ENCODE measurements around the gene BUB3.

Gene BUB3

DNA sequence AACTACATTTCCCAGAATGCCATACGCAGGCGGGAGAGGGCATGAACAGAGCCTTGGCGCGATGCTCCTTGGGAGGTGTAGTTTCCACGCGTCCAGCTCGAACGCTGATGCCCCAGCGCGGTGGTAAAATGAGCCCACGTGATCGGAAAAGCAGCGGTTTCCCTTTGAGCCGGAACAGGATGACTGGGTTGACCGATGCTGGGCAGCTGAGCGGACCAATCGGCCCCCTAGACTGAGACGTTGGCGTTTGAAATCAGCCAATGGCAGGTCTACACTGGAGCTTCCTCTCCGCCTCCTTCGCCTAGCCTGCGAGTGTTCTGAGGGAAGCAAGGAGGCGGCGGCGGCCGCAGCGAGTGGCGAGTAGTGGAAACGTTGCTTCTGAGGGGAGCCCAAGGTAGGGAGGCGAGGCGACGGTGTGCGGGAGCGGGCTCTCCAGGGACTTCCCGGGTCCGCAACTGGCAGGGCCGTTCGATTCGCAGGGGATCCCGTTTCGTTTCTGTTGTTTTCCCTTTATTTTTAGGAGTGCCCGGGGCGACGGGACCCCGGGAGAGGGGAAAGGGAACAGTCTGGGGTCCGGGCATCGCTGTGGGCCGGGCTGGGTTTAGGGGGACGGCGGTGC, at the start of gene BUB3:
TSS of gene BUB3 (plus strand) at position 311 of the 619 bp plus-strand sequence. CDS start 516 bp downstream, outside the sequence.
- DNase-seq (ENCODE audit: low read depth) = peak; percentile 90

DNA sequence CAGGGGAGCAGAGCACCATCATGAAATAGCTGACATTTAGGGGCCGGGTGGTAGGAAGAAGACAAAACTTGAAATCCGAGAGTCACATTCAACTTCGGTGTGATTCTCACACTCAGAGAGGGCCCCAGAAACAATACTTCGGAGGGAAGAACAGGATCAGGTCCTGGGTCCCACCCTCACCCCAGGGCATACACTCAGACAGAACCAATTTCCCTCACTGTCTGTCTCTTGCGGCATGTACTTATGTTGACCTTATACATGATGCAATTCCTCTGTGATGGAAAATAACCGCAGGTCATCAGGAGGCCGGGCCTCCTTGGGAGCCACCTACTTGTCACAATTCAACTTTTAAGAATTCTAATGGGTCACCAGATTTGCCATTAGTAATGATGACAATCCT, 44.7 kb upstream of the BUB3 start:
- no peak for DNase-seq (ENCODE audit: low read depth)

- no peak for DNase-seq (ENCODE audit: low read depth)
Measured at GRCh38 chr10:123117644-123118417, 36.4 kb upstream of the BUB3 start.

DNA sequence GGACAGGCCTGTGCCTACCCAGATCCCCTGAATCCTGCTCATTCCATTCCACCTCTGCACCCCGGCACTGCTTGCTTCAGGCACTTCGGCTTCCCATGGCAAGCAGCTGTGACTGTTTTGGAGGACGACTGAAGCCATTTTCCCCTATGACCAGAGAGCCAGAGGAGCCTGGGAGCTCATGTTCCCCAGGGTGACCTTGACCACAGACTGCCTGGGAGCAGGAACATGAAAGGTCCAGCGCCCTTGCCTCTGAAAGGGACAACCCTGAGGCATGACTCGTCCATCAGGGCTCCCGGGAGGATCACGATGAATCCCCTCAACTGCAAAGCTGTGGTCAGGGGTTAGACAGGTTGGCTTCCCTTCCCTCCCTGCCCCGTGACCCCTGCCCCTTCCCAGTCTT, 35.1 kb upstream of the BUB3 start:
- DNase-seq (ENCODE audit: low read depth) = no peak

DNA sequence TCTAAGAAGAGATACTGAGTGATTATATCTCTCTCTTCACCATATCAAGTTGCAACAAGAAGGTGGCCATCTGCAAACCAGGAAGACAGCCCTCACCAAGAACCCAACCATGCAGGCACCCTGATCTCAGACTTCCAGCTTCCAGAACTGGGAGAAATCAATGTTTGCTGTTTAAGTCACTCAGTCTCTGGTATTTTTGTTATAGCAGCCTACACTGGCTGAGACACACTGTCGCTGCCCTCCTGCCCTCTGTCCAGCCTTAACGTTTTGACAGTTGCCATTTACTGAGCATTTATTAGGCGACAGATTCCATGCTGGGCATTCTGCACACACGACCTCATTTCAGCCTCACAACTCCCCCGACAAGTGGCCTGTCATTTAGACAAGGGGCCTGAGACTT, 28.0 kb upstream of the BUB3 start:
- DNase-seq (ENCODE audit: low read depth) = no peak

- DNase-seq (ENCODE audit: low read depth) = no peak
Measured at GRCh38 chr10:123129618-123130271, 24.5 kb upstream of the BUB3 start.

DNA sequence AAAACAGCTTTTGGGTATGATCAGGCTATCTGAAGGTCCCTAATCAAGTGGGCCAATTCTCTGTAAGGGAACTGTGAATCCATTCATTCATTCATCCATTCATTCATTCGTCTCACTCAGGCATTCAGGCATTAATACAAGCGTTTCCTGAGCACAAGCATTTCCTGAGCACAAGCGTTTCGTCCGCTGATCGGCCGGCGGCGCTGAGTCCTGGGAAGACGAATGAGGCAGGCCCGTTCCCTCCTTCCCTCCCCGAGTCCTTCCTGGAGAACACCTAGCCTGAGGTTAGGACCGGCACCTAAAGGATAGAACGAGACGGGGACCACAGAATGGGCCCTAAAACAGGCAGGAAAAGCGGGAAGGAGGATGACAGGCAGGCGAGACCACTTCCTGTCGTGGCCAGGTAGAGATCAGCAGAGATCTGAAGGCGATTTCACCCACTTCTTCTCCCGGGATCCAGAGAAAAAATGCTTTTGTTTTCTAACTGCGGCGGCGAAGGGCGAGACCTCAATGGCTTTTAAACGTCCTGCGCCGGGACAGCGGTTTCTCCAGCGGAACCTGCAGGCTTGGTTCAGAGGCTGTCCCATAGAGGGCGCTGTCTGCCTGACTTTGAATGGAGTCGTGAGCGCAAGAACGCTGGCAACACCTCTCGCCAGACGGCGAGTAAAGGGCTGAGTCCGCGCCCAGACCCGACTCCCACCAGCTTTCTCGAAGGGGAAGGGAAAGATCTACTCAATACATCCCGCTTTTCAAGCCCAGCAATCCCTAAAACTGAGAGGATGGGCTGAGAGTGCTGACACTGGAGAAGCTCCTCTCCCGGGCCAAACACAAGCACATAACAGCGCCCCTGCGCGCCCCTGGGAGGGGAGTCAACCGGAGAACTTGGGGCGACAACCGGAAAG, 21.4 kb upstream of the BUB3 start:
- peak; percentile 78 for DNase-seq (ENCODE audit: low read depth)

- no peak for DNase-seq (ENCODE audit: low read depth)
Measured at GRCh38 chr10:123133541-123134342, 20.5 kb upstream of the BUB3 start.

DNA sequence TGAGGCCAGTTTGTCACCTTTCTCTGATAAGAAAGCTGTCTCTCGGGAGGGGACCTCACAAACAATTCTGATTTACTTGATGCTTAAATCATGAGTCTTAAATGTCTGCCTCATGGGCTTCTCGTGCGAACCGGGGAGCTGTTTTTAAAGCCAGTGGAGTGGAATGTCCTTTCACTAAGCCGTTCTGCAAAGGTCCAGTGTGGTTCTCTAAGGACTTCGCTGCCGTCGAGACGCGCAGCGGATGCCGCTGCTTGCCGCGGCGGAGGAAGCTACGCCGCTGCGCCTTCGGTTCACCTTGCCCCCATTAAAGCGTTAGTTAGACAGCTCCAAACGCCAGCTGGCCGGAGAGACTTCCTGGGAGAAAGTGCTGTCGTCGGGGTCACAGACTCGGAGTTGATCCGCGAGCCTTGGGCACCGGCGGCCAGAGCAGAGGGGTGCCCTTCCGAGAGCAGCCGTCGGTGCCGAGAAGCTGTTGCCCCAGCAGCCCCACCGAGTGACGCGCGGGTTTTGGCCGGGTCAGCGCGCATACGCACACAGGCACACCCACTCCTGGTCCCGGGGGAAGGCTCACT, 19.8 kb upstream of the BUB3 start:
- no peak for DNase-seq (ENCODE audit: low read depth)

DNA sequence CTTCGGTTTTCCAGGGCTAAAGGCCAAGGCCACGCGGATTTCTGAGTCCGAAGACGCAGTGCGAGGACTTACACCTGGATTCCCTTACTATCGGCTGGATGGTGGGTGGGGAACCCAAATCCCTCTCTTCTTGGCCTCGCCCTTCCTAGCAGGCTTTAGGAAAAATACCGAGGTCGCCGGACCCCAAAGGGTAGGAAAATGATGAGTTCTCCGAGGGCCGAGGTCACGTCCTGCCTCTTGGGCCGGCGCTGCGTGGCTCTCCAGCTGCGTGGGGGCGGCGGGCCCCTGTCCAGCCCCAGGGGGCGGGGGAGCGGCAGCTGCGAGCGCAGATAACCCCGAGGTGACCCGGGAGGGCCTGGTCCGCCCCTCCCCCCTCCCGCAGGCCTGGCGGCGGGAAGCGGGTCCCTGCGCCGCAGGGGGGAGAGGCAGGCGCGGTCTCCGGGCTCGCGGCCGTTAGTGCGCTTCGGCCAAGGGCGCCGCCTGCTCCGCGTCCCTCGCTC, 19.2 kb upstream of the BUB3 start:
- no peak for DNase-seq (ENCODE audit: low read depth)

GRCh38 chr10:123135415-123136141, 18.6 kb upstream of the BUB3 start, which contains the start of gene HMX3:
Gene HMX3 (plus strand): TSS chr10:123135970. CDS start chr10:123136051, 81 bp downstream.
- DNase-seq (ENCODE audit: low read depth) = no peak

DNA sequence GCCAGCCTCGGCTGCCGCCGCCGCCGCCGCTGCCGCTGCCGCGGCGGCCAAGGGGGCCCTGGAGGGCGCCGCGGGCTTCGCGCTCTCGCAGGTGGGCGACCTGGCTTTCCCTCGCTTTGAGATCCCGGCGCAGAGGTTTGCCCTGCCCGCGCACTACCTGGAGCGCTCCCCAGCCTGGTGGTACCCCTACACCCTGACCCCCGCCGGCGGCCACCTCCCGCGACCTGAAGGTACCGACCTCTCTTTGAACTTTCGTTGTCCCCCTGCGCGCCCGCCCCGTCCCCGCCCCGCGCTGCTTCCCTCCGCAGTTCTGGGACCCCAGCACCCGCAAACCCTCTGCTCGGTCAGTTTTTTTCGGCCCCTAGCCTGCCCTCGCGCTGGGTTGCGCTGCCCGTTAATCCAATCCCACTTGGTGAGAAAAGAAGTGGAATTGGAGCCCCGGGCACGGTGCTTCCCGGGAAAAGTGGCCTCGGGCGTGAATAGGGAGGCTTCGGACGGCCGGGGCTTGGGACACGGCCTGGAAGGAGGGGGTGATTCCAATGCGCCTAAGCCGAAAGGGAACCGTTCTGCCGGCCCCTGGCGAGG, 17.9 kb upstream of the BUB3 start:
- DNase-seq (ENCODE audit: low read depth) = no peak

- DNase-seq (ENCODE audit: low read depth) = no peak
Measured at GRCh38 chr10:123136806-123137642, 17.2 kb upstream of the BUB3 start.

DNA sequence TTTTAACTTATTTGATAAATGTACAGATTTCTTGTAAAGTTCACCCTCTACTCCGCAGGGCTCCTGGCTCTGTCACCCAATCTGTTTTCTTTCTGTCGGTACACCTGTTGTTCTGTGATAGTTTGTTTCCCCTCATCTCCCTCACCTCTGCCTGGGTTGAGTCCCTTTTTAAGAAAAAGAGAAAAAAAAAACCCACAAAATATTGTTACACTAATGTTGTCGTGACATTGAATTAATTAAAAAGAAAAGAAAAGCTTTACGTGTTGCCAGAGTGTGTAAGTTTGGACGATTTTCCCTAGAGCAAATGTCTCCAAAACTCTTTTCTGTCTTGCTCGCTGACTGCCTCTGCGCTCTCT, 15.1 kb upstream of the BUB3 start:
- no peak for DNase-seq (ENCODE audit: low read depth)

DNA sequence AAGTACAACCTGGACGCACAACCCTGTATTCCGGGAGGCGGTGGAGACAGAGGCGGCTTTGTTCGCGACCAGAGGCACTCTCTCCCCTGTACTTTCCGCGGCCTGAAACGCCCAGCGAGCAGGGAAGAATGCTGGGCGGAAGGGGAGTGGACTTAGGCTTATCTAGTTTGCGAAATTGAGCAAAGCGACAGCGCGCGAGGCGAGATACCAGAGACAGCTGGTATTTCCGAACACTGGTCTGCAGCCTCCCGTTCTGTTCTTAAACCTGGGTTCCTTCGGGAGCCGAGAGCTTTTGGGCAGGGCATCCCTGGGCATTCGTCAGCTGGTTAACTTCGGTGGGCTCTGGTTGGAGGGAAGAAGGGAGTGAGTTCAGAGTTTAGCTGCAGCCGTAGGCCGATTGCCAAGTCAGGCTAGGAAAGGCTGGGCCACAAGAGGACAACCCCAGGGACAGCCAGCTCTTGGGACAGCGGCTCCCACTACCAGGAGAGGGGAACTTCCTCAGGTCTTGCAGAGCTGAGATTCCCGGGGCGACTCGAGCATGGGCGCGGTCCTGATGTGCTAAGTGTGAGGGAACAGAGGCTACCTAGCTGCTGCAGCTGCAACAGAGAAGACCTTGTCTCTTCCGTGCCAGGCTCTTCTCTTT, 14.6 kb upstream of the BUB3 start:
- DNase-seq (ENCODE audit: low read depth) = no peak

DNA sequence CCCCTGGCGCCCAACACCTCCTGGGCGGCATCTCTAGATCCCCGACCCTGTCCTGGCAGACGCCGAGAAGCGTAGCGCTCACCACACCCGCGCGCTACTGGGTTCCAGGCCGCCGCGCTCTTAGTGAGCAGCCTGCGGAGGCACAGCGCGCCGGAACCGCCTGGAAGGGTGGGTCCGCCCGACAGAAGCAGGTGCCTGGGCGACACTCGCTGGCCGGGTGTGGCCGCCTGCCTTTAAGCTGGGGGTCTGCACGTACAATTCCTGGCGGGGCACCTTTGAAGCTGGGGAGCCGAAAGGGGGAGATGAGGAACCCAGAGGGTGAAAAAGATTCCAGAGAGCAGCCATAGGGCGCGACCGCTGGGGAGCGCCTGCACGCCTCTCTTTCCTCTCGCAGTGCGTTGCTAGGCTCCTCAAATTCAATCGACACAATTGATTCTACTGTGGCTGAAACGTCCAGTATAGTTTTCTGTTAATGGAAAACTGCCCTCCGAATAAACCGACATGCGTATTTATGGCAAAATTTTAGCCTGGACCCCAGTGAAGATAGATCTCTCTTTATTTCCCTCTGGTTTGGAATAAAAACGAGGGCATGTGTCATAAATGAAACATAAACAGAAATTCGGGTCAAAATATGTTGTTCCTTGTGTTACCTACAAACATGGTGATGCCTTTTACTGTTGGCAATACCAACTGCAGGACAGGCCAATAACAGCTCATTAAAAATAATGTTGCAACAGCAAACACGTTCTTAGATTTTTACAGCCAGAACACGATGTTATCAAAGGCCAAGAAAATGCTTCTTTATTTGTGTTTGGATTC, 13.8 kb upstream of the BUB3 start:
- no peak for DNase-seq (ENCODE audit: low read depth)

GRCh38 chr10:123140983-123141390, 13.2 kb upstream of the BUB3 start:
- no peak for DNase-seq (ENCODE audit: low read depth)
